IMR-90 (cell line): ENCODE results near the gene ZDHHC18. TPM values are rescaled to one million over a fixed set of nuclear protein-coding genes. Genes with fewer than 3 reads are reported as not detected.

ENCODE experiments used
- ATAC-seq: fragments of 200-7000 bp; cut with Tn5 transposase; 2 replicates; pipeline ENCODE4 v1.9.1; 2020; ENCODE audit warnings: low read depth, mild to moderate bottlenecking, moderate library complexity
- BruUV-seq: library from RNA; stranded (reverse); fragments of 400-500 nt; replicated peaks from 2 replicates; lab custom pipeline; 2021; lab: Mats Ljungman, UMichigan
- CTCF ChIA-PET: fragments of 300-600 bp; formaldehyde crosslinking; extraction: SDS; loops from one replicate; lab custom pipeline; 2021; ENCODE audit warnings: antibody characterized with exemption; lab: Yijun Ruan, JAX
- POLR2A ChIA-PET: fragments of 300-600 bp; sonication (Branson Sonifier 250); formaldehyde crosslinking; loops from one replicate; lab custom pipeline; 2022; ENCODE audit warnings: antibody characterized with exemption; ENCODE audit not compliant: unreplicated experiment; lab: Charles Lee
- DNase-seq: peaks from one replicate; pipeline ENCODE4 v3.0.0; 2013
- H2AFZ ChIP-seq: replicated peaks from 2 replicates; pipeline ENCODE3; 2013; ENCODE audit warnings: low read length, mild to moderate bottlenecking; ENCODE audit not compliant: poor library complexity
- H2AK5ac ChIP-seq: 2 replicates; pipeline ENCODE4 v1.6.1; 2013; ENCODE audit warnings: low read depth, low read length, inconsistent platforms
- H2AK9ac ChIP-seq: replicated peaks from 2 replicates; pipeline ENCODE3; 2013; ENCODE audit warnings: mild to moderate bottlenecking, low read depth, low read length, moderate library complexity; ENCODE audit not compliant: poor library complexity
- H2BK120ac ChIP-seq: 2 replicates; pipeline ENCODE4 v1.6.1; 2013; ENCODE audit warnings: low read depth, low read length, inconsistent platforms
- H2BK15ac ChIP-seq: 3 replicates; pipeline ENCODE4 v1.6.1; 2013; ENCODE audit warnings: low read depth, low read length, inconsistent platforms
- H2BK20ac ChIP-seq: 2 replicates; pipeline ENCODE4 v1.6.1; 2013; ENCODE audit warnings: low read depth, mild to moderate bottlenecking, inconsistent platforms, low read length, moderate library complexity
- H2BK5ac ChIP-seq: 2 replicates; pipeline ENCODE4 v1.6.1; 2013; ENCODE audit warnings: mild to moderate bottlenecking, low read depth, low read length, inconsistent platforms; ENCODE audit not compliant: poor library complexity, severe bottlenecking
- H3K14ac ChIP-seq: replicated peaks from 2 replicates; pipeline ENCODE4 v1.6.1; 2013; ENCODE audit warnings: low read depth, low read length, inconsistent platforms
- H3K18ac ChIP-seq: 2 replicates; pipeline ENCODE4 v1.6.1; 2013; ENCODE audit warnings: low read depth, low read length, control low read depth
- H3K23ac ChIP-seq: 2 replicates; pipeline ENCODE4 v1.6.1; 2013; ENCODE audit warnings: low read depth, low read length, inconsistent platforms
- H3K27ac ChIP-seq: 2 replicates; pipeline ENCODE4 v1.5.1; 2013; ENCODE audit warnings: mild to moderate bottlenecking, control low read depth, low read length; ENCODE audit not compliant: insufficient read depth
- H3K27me3 ChIP-seq: 2 replicates; pipeline ENCODE4 v1.6.1; 2013; ENCODE audit warnings: low read length; ENCODE audit not compliant: control insufficient read depth, insufficient read depth
- H3K36me3 ChIP-seq: 2 replicates; pipeline ENCODE4 v1.6.1; 2013; ENCODE audit warnings: low read length, mixed read lengths; ENCODE audit not compliant: control insufficient read depth, insufficient read depth
- H3K4ac ChIP-seq: 2 replicates; pipeline ENCODE4 v1.6.1; 2013; ENCODE audit warnings: low read depth, low read length, inconsistent platforms
- H3K4me1 ChIP-seq: 2 replicates; pipeline ENCODE4 v1.6.1; 2013; ENCODE audit warnings: low read length, mixed read lengths; ENCODE audit not compliant: control insufficient read depth, insufficient read depth
- H3K4me2 ChIP-seq: 2 replicates; pipeline ENCODE4 v1.6.1; 2013; ENCODE audit warnings: low read depth, mild to moderate bottlenecking, control low read depth, low read length, moderate library complexity
- H3K4me3 ChIP-seq: 2 replicates; pipeline ENCODE4 v1.5.1; 2013; ENCODE audit warnings: low read depth, mild to moderate bottlenecking, control low read depth, low read length, moderate library complexity; ENCODE audit not compliant: insufficient read depth
- H3K56ac ChIP-seq: 2 replicates; pipeline ENCODE4 v1.6.1; 2013; ENCODE audit warnings: low read length, inconsistent platforms; ENCODE audit not compliant: insufficient read depth; ENCODE audit errors: extremely low read depth
- H3K79me1 ChIP-seq, 2 experiments: 2 replicates each; pipeline ENCODE4 v1.6.1; 2013; ENCODE audit warnings: low read length in 2 of 2, inconsistent platforms in 1 of 2, low read depth in 1 of 2
- H3K9ac ChIP-seq: 2 replicates; pipeline ENCODE4 v1.6.1; 2013; ENCODE audit warnings: low read depth, low read length, control low read depth
- H3K9me1 ChIP-seq: 2 replicates; pipeline ENCODE4 v1.6.1; 2013; ENCODE audit warnings: low read length, inconsistent platforms; ENCODE audit not compliant: insufficient read depth
- H3K9me3 ChIP-seq: 2 replicates; pipeline ENCODE4 v1.6.1; 2013; ENCODE audit warnings: low read length; ENCODE audit not compliant: control insufficient read depth, insufficient read depth
- H4K20me1 ChIP-seq: 2 replicates; pipeline ENCODE4 v1.6.1; 2013; ENCODE audit warnings: low read length, inconsistent platforms; ENCODE audit not compliant: insufficient read depth
- H4K5ac ChIP-seq: 2 replicates; pipeline ENCODE4 v1.6.1; 2013; ENCODE audit warnings: mild to moderate bottlenecking, low read depth, low read length, control low read depth
- H4K8ac ChIP-seq, 2 experiments: 2 replicates each; pipeline ENCODE4 v1.6.1; 2013; ENCODE audit warnings: low read depth in 2 of 2, low read length in 2 of 2, control low read depth in 1 of 2, inconsistent platforms in 1 of 2
- H4K91ac ChIP-seq: 2 replicates; pipeline ENCODE4 v1.6.1; 2013; ENCODE audit warnings: low read depth, low read length, inconsistent platforms; ENCODE audit not compliant: insufficient read depth
- BHLHE40 ChIP-seq: fragments of 150-350 bp; IDR thresholded peaks from 2 replicates; pipeline ENCODE4 v1.6.1; 2016; ENCODE audit warnings: mild to moderate bottlenecking, low read depth, low read length
- CTCF ChIP-seq: conservative IDR thresholded peaks from 2 replicates; pipeline ENCODE4 v1.5.1; 2012; ENCODE audit warnings: mild to moderate bottlenecking, low read depth, low read length, improper control_type of control experiment
- FOS ChIP-seq: fragments of 150-350 bp; IDR thresholded peaks from 2 replicates; pipeline ENCODE4 v1.6.1; 2016; ENCODE audit warnings: low read depth, low read length
- MAFK ChIP-seq: IDR thresholded peaks from 2 replicates; pipeline ENCODE4 v1.6.1; 2012; ENCODE audit warnings: low read depth, low read length, improper control_type of control experiment
- MAZ ChIP-seq: IDR thresholded peaks from 2 replicates; pipeline ENCODE4 v1.6.1; 2012; ENCODE audit warnings: low read depth, mild to moderate bottlenecking, low read length, improper control_type of control experiment, moderate library complexity, borderline replicate concordance
- MXI1 ChIP-seq: IDR thresholded peaks from 2 replicates; pipeline ENCODE4 v1.6.1; 2012; ENCODE audit warnings: low read depth, mild to moderate bottlenecking, low read length, moderate library complexity, borderline replicate concordance
- POLR2A ChIP-seq: IDR thresholded peaks from 2 replicates; pipeline ENCODE4 v1.6.1; 2012; ENCODE audit warnings: mild to moderate bottlenecking, low read depth, low read length
- RAD21 ChIP-seq: IDR thresholded peaks from 2 replicates; pipeline ENCODE4 v1.6.1; 2012; ENCODE audit warnings: low read length, improper control_type of control experiment
- RCOR1 ChIP-seq: IDR thresholded peaks from 2 replicates; pipeline ENCODE4 v1.6.1; 2012; ENCODE audit warnings: mild to moderate bottlenecking, low read length, improper control_type of control experiment; ENCODE audit not compliant: insufficient replicate concordance
- RFX5 ChIP-seq: IDR thresholded peaks from 2 replicates; pipeline ENCODE4 v1.8.0; 2012; ENCODE audit warnings: low read depth, mild to moderate bottlenecking, low read length, moderate library complexity
- SMC3 ChIP-seq: fragments of 150-350 bp; IDR thresholded peaks from 2 replicates; pipeline ENCODE4 v1.6.1; 2016; ENCODE audit warnings: low read depth, mild to moderate bottlenecking, antibody characterized with exemption, low read length, moderate library complexity
- WGBS, 2 experiments: methylation state at CpG; one replicate each; pipeline versions ENCODE4 v1.1.5 to v1.1.7; 2013; ENCODE audit warnings: missing lambda C conversion rate in 2 of 2; ENCODE audit not compliant: insufficient read length in 1 of 2; ENCODE audit errors: extremely low coverage in 2 of 2; 5-methylcytosine and 5-hydroxymethylcytosine counted together
- dilution Hi-C: fragments of 300-500 bp; cut with HindIII; formaldehyde crosslinking; loops from one replicate; pipeline ENCODE4 v1.14.3; 2018; ENCODE audit warnings: low sequenced_read_pairs; ENCODE audit not compliant: unreplicated experiment
- in situ Hi-C: fragments of 300-500 bp; cut with MboI; formaldehyde crosslinking; loops from 3 replicates; pipeline ENCODE4 v1.14.3; 2019; ENCODE audit warnings: low sequenced_read_pairs, inconsistent platforms, mixed read lengths
- intact Hi-C: fragments of 100-400 bp; cut with micrococcal nuclease; formaldehyde crosslinking; loops from 2 replicates; pipeline ENCODE4 v1.10.0; 2022
- polyA plus RNA-seq, 3 experiments: library from polyadenylated mRNA; depleted of rRNA; stranded (reverse); fragments of >200 nt; gene quantifications; 2 replicates each; pipeline ENCODE4 v1.2.3, GENCODE V29; 2012; ENCODE audit warnings: low replicate concordance in 1 of 3
- total RNA-seq: library from RNA; depleted of rRNA; stranded (reverse); fragments of >200 nt; gene quantifications from 2 replicates; pipeline ENCODE4 v1.2.3, GENCODE V29; 2012
- TF ChIP-seq, protein P1 (sequence below): fragments of 150-350 bp; IDR thresholded peaks from 2 replicates; pipeline ENCODE4 v1.6.1; 2017; ENCODE audit warnings: mild to moderate bottlenecking, antibody characterized with exemption, low read length, low read depth
- TF ChIP-seq, protein P2 (sequence below): fragments of 150-350 bp; IDR thresholded peaks from 2 replicates; pipeline ENCODE4 v1.6.1; 2016; ENCODE audit warnings: low read depth, mild to moderate bottlenecking, low read length, moderate library complexity, borderline replicate concordance

Gene ZDHHC18
- total and polyA plus RNA-seq, 2 of the 4 experiments (the other 2 are of a cell fraction), result 12.5 to 37.0 TPM

- TF ChIP-seq RFX5, result no peak
These were observed 2.9 kb downstream of the ZDHHC18 start (continued) for GRCh38 chr1:26829184-26829911.

GRCh38 chr1:26831059-26831458, 4.6 kb downstream of the ZDHHC18 start:
- Histone ChIP-seq H4K8ac (no peak overlapping the region), H3K4me1 (peaks cover 21% of the 10 kb centered on the region), H3K27ac (no peak overlapping the region), H3K27me3 (no peaks in the 10 kb centered on the region), H2BK120ac (no peak overlapping the region), H3K18ac (no peak overlapping the region), H3K56ac (no peak overlapping the region), H3K9ac (no peak overlapping the region), H3K23ac (no peak overlapping the region), H3K9me3 (no peaks in the 10 kb centered on the region), H2BK20ac (no peak overlapping the region), H2AFZ (no peak overlapping the region), H3K4me2 (no peak overlapping the region), H3K4ac (peak overlapping the region; percentile 30; the same call in 1 of the 2 replicates), H4K91ac (no peak overlapping the region), H3K79me1 (peaks cover 35 to 60% of the 10 kb centered on the region in 2 experiments), H3K9me1 (peaks cover 13% of the 10 kb centered on the region), H3K4me3 (no peak overlapping the region), H3K36me3 (peaks cover 41% of the 10 kb centered on the region), H2AK5ac (no peak overlapping the region), H2BK15ac (no peak overlapping the region), H2BK5ac (no peak overlapping the region), H4K20me1 (peaks cover 41% of the 10 kb centered on the region), H3K14ac (no peak overlapping the region), H2AK9ac (no peak overlapping the region), H4K5ac (no peak overlapping the region)
- dilution Hi-C loops, result no loop called here
- TF ChIP-seq RCOR1 (no peak), SMC3 (no peak), RFX5 (no peak), FOS (no peak), RAD21 (no peak), MXI1 (no peak), CTCF (no peak), BHLHE40 (no peak), MAFK (no peak), MAZ (no peak), POLR2A (no peak)
- TF ChIP-seq, protein P1, sequence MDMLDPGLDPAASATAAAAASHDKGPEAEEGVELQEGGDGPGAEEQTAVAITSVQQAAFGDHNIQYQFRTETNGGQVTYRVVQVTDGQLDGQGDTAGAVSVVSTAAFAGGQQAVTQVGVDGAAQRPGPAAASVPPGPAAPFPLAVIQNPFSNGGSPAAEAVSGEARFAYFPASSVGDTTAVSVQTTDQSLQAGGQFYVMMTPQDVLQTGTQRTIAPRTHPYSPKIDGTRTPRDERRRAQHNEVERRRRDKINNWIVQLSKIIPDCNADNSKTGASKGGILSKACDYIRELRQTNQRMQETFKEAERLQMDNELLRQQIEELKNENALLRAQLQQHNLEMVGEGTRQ, result no peak
- TF ChIP-seq, protein P2, sequence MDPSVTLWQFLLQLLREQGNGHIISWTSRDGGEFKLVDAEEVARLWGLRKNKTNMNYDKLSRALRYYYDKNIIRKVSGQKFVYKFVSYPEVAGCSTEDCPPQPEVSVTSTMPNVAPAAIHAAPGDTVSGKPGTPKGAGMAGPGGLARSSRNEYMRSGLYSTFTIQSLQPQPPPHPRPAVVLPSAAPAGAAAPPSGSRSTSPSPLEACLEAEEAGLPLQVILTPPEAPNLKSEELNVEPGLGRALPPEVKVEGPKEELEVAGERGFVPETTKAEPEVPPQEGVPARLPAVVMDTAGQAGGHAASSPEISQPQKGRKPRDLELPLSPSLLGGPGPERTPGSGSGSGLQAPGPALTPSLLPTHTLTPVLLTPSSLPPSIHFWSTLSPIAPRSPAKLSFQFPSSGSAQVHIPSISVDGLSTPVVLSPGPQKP, result no peak
- DNase-seq (no peak), ATAC-seq (no peak)
- in situ Hi-C loops, result no loop called here
- no TSS peak for BruUV-seq
- CTCF ChIA-PET, result no interaction called here
- intact Hi-C loops, result no loop called here
- POLR2A ChIA-PET, result interaction anchor here (0.6 to 1.0 kb wide), 2 partner anchors 32 to 200 kb away, joined by 3 to 8 read pairs; no protein-coding TSS in a partner anchor
- WGBS, 2 experiments, result 100% methylated on average over 1 of the region's 3 CpGs; no CpG with 5 or more reads in 1 of the 2 experiments
